ENCODE results near the gene KCNK4.
"Not testable (repeated sequence)": the region's sequence is repeated elsewhere in the genome, so short reads cannot be mapped to it uniquely, and the experiment has no call there.

The KCNK4 gene

DNA sequence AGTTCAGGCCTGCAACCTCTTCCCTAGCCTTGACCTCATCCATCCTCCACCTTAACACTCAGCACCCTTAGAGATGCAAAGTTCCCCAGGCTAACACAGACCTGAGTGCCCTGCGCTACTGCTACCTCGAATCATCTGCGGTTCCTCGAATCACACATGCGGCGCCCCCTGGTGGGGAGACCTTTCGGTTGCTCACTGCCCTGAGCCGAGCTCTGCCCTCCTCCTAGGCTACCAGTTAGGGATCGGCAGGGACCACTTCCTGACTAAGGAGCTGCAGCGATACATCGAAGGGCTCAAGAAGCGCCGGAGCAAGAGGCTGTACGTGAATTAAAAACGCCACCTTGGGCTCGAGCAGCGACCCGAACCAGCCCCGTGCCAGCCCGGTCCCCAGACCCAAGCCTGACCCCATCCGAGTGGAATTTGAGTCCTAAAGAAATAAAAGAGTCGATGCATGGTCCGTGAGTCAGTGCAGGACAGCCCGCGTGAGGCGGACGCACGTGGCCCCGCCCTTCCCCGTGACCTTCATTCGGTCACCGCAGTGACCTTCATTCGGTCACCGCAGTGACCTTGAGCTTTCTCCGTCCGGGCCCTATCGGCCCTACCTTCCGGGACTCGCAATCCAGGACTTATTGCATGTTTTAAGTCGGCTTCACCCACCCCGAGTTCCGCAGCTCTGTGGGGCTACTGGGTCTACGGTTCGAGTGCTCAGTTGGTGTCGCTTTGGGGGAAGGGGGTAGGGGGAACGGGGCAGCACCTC lies 13.4 kb downstream of the KCNK4 start:
- Mint-ChIP-seq H3K9me3 (no peaks in the 10 kb centered on the region), H3K27ac (peak overlapping the region; percentile 99), H3K36me3 (peaks cover 5% of the 10 kb centered on the region)

DNA sequence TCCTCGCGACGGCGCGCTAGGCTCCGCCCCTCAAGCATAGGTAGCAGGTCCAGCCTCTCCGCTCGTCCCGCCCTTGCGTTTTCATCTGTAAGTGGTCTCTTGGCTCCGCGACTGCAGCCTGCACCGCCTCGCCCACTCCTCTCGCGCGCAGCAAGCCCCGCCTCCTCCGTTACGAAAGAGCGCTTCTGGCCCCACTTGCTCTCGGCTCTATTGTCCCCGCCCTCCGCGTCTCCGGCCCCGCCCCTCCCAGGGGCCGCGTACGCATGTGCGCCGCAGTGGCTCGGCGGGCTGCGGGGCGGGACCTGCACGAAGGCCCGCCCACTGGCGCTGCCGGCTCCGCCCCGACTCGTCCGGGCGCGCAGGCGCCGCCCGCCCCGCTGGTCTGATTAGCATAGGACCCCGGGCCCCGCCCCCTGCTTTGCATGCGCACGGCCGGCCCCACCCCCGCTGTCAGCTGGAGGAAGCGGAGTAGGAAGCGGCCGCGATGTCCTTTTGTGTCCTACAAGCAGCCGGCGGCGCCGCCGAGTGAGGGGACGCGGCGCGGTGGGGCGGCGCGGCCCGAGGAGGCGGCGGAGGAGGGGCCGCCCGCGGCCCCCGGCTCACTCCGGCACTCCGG lies 14.1 kb downstream of the KCNK4 start, which contains the start of gene ESRRA:
Gene ESRRA (plus strand): TSS at position 450 of the 616 bp plus-strand sequence. CDS start 1,656 bp downstream, outside the sequence.
- ATAC-seq: peak; percentile 91
- Mint-ChIP-seq H3K27me3 (peaks cover 12% of the 10 kb centered on the region), H3K36me3 (peaks cover 5% of the 10 kb centered on the region), H3K4me1 (peaks cover 35% of the 10 kb centered on the region), H3K9me3 (no peaks in the 10 kb centered on the region), H3K4me3 (peak within 1 kb of the TSS; percentile 99), H3K27ac (peak within 1 kb of the TSS; percentile 99)

More for the DNA sequence above, 13.4 kb downstream of the KCNK4 start:
- peaks cover 42% of the 10 kb centered on the region for H3K4me1 Mint-ChIP-seq
- peak overlapping the region; percentile 94 for H3K4me3 Mint-ChIP-seq
- peaks cover 19% of the 10 kb centered on the region for H3K27me3 Mint-ChIP-seq
- peak; percentile 56 for ATAC-seq

DNA sequence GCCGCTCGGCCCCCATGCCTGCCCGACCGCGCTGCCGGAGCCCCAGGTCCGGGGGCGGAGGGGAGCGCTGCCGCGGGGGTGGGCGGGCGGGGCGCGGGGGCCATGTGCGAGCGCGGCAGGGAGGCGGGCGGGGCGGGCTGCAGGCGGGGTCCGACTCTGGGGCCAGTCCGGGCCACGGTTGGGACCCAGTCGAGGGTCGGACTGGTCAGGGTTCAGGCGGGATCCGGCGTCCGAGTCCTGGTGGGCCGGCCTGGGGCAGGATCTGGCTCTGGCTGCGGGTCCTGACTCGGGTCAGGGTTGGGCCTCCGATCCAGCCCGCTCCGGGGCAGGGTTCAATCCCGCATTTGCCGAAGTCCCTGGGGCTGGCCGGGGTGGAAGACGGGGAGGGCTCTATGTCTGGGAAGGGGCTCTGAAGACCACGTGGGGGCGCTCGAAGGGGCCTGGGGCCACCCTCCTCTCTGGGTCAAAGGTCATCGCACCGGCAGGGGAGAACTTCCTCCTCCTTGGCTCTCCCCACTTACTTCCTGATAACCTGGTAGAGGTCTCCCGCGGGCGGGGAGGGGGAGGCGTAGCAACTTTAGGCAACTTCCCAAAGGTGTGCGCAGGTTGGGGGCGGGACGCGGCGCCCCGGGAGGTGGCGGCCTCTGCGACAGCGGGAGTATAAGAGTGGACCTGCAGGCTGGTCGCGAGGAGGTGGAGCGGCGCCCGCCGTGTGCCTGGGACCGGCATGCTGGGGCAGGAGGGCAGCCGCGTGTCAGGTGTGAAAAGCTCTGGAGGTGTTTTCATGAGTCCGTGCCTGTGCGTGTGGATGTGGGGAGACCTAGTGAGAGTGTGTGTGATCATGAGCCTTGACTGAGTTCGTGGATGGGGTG lies 14.8 kb downstream of the KCNK4 start:
- peaks cover 28% of the 10 kb centered on the region for H3K4me1 Mint-ChIP-seq
- peak overlapping the region; percentile 99 for H3K27ac Mint-ChIP-seq
- peak overlapping the region; percentile 99 for H3K4me3 Mint-ChIP-seq
- H3K9me3 Mint-ChIP-seq: no peaks in the 10 kb centered on the region
- H3K27me3 Mint-ChIP-seq: peaks cover 5% of the 10 kb centered on the region
- peaks cover 5% of the 10 kb centered on the region for H3K36me3 Mint-ChIP-seq
- peak; percentile 56 for ATAC-seq

DNA sequence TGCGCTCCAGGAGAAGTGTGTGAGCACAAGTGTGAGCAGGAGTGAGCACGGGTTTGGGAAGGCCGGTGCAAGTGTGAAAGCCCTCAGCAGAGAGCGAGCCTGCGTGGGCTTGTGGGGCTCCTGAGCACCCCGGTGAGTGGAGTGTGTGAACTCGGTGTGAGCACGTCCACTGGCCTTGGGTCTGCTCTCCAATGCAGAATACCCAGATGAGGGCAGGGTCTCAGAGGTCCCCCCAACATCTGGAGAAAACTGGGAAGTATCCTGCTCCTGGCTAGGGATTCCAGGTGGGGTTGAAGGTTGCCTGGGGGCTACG lies 15.4 kb downstream of the KCNK4 start:
- Mint-ChIP-seq H3K4me3 (peak overlapping the region; percentile 99), H3K4me1 (peaks cover 26% of the 10 kb centered on the region), H3K27me3 (no peaks in the 10 kb centered on the region), H3K36me3 (peaks cover 5% of the 10 kb centered on the region), H3K9me3 (no peaks in the 10 kb centered on the region), H3K27ac (peak overlapping the region; percentile 99)
- no peak for ATAC-seq

DNA sequence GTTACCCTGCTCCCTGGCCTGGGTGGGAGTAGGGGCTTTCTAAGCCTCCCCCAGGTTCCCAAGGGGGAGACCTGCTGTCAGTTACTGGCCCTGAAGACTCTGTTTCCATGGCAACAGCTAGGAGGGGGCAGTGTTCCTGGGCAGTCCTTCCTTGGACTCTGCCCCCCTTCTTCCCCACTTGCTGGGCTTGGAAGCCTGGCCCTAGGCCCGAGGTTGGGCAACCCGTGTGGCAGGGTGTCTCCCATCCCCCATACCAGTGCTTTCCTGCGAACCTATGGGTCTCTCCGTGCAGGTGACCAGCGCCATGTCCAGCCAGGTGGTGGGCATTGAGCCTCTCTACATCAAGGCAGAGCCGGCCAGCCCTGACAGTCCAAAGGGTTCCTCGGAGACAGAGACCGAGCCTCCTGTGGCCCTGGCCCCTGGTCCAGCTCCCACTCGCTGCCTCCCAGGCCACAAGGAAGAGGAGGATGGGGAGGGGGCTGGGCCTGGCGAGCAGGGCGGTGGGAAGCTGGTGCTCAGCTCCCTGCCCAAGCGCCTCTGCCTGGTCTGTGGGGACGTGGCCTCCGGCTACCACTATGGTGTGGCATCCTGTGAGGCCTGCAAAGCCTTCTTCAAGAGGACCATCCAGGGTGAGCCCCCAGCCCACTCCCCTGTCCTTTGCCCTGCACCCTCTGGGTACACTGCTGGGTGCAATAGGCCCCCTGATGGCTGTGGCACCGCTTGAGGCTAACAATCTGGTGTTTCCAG lies 15.9 kb downstream of the KCNK4 start:
- peak overlapping the region; percentile 99 for H3K4me3 Mint-ChIP-seq
- ATAC-seq: no peak
- H3K9me3 Mint-ChIP-seq: no peaks in the 10 kb centered on the region
- peaks cover 26% of the 10 kb centered on the region for H3K4me1 Mint-ChIP-seq
- H3K36me3 Mint-ChIP-seq: peaks cover 5% of the 10 kb centered on the region
- no peaks in the 10 kb centered on the region for H3K27me3 Mint-ChIP-seq
- peak overlapping the region; percentile 99 for H3K27ac Mint-ChIP-seq

DNA sequence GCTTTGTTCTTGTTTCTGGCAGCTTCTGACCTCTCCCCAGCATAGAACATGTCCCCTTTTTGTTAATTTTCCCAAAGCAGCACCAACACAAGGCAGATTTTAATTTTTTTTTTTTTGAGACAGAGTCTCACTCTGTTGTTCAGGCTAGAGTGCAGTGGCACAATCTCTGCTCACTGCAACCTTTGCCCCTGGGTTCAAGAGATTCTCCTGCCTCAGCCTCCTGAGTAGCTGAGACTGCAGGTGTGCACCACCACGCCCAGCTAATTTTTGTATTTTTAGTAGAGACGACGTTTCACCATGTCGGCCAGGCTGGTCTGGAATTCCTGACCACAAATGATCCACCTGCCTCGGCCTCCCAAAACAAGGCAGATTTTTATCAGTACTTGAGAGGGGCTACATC lies 16.7 kb downstream of the KCNK4 start:
- Mint-ChIP-seq H3K4me1 (peaks cover 32% of the 10 kb centered on the region), H3K4me3 (peak overlapping the region; percentile 36), H3K27ac (peak overlapping the region; percentile 66)
- not testable (repeated sequence) for ATAC-seq, H3K27me3 Mint-ChIP-seq, H3K9me3 Mint-ChIP-seq, H3K36me3 Mint-ChIP-seq

DNA sequence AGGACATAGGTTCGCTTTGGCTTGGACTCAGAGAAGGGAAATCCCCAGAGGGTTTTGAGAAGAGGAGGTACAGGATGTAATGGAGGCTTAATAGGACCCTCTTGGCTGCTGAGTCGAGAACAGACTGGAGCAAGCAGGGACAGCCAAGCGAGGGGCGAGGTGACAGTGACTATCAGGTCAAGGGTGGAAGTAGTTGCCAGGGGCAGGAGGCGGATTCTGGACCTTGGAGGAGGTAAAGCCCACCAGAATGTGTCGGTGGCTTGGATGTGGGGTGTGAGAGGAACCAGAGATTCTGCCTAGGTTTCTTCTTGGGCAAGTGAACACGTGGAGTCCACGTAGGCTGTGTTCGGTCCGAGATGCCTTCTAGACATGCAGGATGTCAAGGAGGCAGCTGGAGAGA lies 21.8 kb downstream of the KCNK4 start:
- H3K4me3 Mint-ChIP-seq: no peak overlapping the region

DNA sequence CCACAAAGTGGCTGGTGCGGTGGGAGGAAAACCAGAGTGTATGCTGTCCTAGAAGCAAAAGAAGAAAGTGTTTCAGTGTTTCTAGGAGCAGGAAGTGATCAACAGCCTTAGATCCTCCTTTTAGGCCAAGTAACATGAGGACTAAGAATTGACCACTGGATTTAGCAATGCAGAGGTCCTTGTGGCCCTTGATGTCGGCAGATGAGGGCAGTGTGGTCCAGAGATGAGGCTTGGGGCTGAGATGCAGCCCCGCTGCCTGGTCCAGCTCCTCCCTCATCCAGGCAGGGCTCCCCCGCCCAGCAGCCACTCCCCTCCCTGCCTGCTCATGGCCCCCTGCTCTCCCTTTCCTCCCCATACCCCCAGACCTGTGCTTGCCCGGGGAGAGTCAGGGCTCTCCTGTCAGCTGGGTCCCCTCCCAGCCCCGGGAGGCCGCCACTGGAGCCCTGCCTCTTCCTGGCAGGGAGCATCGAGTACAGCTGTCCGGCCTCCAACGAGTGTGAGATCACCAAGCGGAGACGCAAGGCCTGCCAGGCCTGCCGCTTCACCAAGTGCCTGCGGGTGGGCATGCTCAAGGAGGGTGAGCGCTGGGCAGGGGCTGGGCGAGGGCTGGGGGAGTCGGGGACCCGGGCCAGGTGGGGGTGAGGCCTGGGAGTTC lies 22.5 kb downstream of the KCNK4 start:
- peaks cover 25% of the 10 kb centered on the region for H3K4me1 Mint-ChIP-seq
- ATAC-seq: no peak
- peaks cover 21% of the 10 kb centered on the region for H3K36me3 Mint-ChIP-seq
- H3K27me3 Mint-ChIP-seq: no peaks in the 10 kb centered on the region
- peak overlapping the region; percentile 46 for H3K27ac Mint-ChIP-seq
- H3K9me3 Mint-ChIP-seq: no peaks in the 10 kb centered on the region
- H3K4me3 Mint-ChIP-seq: no peak overlapping the region

More for the DNA sequence above, 21.8 kb downstream of the KCNK4 start:
- Mint-ChIP-seq H3K4me1 (peaks cover 25% of the 10 kb centered on the region), H3K27ac (peak overlapping the region; percentile 46), H3K36me3 (peaks cover 21% of the 10 kb centered on the region), H3K9me3 (no peaks in the 10 kb centered on the region), H3K27me3 (no peaks in the 10 kb centered on the region)
- ATAC-seq: no peak

DNA sequence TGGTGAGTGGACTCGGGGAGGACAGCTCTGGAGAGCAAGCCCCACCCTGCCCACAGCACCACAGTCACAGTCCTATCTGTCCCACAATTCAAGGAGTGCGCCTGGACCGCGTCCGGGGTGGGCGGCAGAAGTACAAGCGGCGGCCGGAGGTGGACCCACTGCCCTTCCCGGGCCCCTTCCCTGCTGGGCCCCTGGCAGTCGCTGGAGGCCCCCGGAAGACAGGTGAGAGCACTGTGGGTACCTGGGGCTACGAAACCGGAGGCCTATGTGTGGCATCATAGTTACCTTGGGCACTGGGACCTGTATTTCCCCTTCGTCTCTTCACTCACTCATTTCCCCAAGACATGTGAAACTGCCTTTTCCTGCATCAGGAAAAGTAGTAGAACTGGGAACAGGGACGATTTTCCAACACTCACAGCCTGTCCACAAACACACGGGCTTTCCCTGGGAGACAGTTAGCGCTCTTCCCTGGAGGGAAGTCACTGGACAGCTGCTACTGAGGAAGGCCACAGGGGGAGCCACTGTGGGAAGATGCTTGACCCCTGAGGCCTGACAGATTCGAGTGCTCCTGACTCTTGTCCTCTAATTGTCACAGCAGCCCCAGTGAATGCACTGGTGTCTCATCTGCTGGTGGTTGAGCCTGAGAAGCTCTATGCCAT lies 23.2 kb downstream of the KCNK4 start:
- Mint-ChIP-seq H3K4me3 (no peak overlapping the region), H3K27ac (no peak overlapping the region), H3K9me3 (no peaks in the 10 kb centered on the region), H3K4me1 (peaks cover 31% of the 10 kb centered on the region), H3K36me3 (peaks cover 21% of the 10 kb centered on the region), H3K27me3 (no peaks in the 10 kb centered on the region)
- no peak for ATAC-seq

DNA sequence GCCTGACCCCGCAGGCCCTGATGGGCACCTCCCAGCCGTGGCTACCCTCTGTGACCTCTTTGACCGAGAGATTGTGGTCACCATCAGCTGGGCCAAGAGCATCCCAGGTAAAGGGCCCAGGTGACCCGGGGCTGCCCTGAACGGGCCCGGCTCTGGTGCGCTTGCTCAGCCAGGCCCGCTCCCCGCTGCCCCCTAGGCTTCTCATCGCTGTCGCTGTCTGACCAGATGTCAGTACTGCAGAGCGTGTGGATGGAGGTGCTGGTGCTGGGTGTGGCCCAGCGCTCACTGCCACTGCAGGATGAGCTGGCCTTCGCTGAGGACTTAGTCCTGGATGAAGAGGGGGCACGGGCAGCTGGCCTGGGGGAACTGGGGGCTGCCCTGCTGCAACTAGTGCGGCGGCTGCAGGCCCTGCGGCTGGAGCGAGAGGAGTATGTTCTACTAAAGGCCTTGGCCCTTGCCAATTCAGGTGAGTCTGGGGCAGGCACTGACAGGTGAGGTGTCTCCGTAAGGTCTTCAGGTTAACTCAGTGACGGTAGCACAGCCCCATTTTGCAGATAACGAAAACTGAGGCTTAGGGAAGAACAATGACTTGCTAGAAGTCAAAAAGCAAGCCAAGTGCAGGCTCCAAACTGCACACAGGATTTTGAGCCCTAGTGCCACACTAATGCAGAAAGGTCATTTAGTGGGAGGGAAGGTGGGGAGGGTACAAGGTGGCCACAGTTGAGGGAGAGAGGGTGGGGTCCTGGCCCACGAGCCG lies 23.9 kb downstream of the KCNK4 start:
- peak overlapping the region; percentile 10 for H3K4me3 Mint-ChIP-seq
- peaks cover 39% of the 10 kb centered on the region for H3K4me1 Mint-ChIP-seq
- no peak for ATAC-seq
- peaks cover 22% of the 10 kb centered on the region for H3K36me3 Mint-ChIP-seq
- no peaks in the 10 kb centered on the region for H3K27me3 Mint-ChIP-seq
- no peak overlapping the region for H3K27ac Mint-ChIP-seq
- no peaks in the 10 kb centered on the region for H3K9me3 Mint-ChIP-seq

DNA sequence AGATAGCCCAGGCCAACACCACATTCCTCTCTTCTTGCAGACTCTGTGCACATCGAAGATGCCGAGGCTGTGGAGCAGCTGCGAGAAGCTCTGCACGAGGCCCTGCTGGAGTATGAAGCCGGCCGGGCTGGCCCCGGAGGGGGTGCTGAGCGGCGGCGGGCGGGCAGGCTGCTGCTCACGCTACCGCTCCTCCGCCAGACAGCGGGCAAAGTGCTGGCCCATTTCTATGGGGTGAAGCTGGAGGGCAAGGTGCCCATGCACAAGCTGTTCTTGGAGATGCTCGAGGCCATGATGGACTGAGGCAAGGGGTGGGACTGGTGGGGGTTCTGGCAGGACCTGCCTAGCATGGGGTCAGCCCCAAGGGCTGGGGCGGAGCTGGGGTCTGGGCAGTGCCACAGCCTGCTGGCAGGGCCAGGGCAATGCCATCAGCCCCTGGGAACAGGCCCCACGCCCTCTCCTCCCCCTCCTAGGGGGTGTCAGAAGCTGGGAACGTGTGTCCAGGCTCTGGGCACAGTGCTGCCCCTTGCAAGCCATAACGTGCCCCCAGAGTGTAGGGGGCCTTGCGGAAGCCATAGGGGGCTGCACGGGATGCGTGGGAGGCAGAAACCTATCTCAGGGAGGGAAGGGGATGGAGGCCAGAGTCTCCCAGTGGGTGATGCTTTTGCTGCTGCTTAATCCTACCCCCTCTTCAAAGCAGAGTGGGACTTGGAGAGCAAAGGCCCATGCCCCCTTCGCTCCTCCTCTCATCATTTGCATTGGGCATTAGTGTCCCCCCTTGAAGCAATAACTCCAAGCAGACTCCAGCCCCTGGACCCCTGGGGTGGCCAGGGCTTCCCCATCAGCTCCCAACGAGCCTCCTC lies 24.8 kb downstream of the KCNK4 start:
- H3K27me3 Mint-ChIP-seq, H3K9me3 Mint-ChIP-seq, ATAC-seq: not testable (repeated sequence)
- H3K27ac Mint-ChIP-seq: peak overlapping the region; percentile 99
- peak overlapping the region; percentile 91 for H3K4me3 Mint-ChIP-seq
- peaks cover 44% of the 10 kb centered on the region for H3K4me1 Mint-ChIP-seq
- H3K36me3 Mint-ChIP-seq: peaks cover 31% of the 10 kb centered on the region

DNA sequence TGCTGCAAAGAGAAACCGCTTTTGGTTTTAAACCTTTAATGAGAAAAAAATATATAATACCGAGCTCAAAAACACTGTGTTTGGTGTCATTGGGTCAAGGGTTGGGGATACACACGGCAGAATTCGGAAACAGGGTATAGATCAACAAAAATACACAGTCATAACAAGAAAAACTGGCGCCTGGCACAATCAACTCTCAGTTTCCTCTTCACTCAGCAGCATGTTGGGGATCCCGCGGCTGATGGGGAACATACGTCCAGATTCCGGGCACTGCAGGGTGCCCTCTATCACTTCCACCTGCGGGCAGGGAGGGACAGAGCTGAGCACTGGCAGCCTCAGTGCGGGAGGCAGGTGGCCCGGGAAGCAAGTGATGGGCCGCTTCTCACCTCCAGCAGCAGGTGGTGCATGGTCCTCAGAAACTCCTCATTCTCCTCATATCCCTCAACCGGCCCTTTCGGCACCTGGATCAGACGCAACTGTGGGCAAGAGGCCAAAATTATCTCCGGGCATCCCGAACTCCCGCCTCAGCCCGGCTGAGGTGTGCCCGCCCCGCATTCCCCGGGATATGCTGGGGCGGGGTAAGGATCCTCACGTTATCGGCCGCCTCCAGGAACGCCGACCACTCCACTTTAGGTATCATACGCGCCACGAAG lies 25.7 kb downstream of the KCNK4 start:
- peaks cover 44% of the 10 kb centered on the region for H3K4me1 Mint-ChIP-seq

More for the DNA sequence above, 25.7 kb downstream of the KCNK4 start:
- peak overlapping the region; percentile 91 for H3K4me3 Mint-ChIP-seq
- peak overlapping the region; percentile 99 for H3K27ac Mint-ChIP-seq
- ATAC-seq: peak; percentile 3
- H3K9me3 Mint-ChIP-seq: no peaks in the 10 kb centered on the region
- H3K36me3 Mint-ChIP-seq: peaks cover 40% of the 10 kb centered on the region
- no peaks in the 10 kb centered on the region for H3K27me3 Mint-ChIP-seq

Measured in stimulated activated memory B cell treated with anti-CD40 and anti-IgM and Interleukin-4, amounts not matched to agents 10 μg/mL and 1 μg/mL and 100 μg/mL, for 72 hours (primary cell).